Inferior parietal cortex (tissue), 1 donor: ENCODE measurements around the gene CDH23.
"Not testable (repeated sequence)": the region's sequence is repeated elsewhere in the genome, so short reads cannot be mapped to it uniquely, and the experiment has no call there.

Experiments
- DNase-seq: peaks from one replicate; pipeline ENCODE4 v3.0.0-alpha.2; 2016; ENCODE audit errors: extremely low spot score

The CDH23 gene

DNA sequence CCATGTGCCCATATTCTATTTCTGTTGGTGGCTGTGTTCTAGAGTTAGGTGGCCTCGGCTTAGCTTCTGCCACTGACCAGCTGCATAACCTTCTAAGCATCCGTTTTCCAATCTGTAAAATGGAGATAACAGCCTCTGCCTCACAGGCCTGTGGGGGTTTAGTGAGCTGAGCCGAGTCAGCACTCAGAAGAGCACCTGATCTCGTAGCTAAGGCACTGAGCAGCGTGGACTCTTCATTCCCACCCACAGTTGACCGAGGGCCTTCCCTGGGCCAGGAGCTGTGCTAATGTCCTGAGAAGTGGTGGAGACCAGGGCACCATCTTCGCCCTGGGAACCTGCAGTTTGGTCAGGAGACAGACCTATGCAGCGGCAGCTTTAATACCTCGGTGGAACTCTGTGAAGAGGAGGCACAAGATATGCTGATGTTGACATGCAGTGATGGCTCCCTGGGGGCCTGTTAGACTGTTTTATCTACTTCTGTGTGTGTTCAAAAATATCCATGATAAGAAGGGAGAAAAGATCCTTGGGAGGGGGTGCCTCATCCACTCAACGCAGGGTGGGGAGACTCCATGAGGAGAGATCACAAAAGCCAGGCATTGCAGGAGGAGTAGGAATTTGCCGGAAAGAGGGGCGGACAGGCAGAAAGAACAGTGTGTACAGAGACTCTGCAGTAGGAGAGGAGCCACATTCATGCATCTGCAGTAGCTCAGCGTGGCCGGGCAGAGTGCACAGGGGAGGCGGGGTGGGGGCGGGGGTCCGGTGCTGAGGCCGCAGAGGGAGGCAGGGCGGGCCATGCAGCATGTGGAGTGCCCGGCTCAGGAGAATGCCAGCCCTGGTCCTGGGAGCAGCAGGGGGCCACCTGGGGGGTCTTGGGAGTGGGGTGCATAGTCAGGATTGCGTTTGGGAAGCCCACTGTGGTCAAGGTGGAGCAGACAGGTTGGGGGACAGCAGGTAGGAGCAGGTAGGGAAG, 186.1 kb downstream of the CDH23 start:
- no peak for DNase-seq

- DNase-seq, result no peak
Observed at GRCh38 chr10:71584461-71584860, 187.7 kb downstream of the CDH23 start.

DNA sequence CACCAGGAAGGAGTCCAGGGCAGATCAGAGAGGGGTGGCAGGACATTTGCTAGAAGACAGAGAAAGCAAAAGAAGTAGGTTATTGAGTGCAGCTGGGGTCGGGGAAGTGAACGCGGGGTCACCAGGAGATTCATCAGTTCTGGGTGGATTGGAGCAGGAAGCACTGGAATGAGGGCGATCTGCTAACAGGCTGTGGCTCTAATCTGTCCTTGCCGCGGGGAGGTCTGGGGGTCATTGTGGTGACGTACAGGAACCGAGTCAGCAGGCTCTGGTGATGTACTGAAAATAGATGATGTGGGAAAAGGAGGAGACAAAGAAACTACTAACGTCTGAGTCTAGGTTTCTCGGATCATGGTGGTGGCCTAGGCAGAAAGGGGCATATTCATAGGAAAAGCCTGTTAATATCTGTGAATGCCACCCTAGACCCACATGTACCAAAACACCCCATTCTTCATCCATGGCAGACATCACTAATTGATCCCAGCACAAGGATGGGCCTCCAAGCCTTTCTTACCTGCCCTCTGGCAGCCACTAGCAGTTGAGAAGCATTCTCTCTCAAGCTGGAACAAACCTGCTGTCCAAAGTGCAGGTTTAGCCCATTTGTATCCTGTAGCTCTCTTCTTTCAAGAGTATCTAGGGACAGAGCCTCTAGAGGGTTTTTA, 188.3 kb downstream of the CDH23 start:
- DNase-seq, result no peak

DNA sequence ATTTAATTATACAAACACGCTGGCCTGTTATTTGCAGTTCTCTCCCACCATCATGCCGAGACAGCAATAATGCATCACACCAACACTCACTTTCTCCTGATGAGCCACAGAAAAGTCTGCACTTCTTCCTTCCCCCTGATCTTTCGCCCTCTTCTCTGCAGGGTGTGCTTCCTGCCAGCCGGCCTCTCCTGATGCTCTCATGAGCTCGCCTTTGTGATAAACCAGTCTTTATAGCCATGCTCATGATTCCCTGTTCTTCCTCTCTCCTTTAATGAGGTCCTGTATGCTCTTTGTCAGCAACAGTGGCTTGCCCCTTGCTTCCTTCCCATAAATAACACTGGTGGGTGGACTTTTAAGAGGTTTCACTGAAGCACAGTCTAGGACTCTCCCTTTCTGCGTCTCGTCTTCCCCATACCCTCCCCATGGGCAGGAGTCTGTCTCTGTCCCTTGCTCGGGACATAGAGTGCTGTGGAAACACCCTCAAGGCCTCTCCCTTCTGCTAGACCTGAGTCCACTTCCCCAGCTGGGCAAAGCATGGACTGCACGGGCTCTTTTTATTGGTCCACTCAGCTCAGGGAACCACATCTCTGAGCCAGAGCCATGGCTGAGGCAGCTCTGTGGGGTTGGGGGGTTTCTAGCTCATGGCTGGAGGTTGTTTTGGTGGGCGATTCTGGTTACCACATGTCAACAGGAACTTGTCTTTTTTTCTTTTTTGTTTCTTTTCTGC, 189.0 kb downstream of the CDH23 start:
- no peak for DNase-seq

- DNase-seq, result no peak
Observed at GRCh38 chr10:71587941-71588573, 191.3 kb downstream of the CDH23 start.

GRCh38 chr10:71588685-71589084, 192.0 kb downstream of the CDH23 start:
- no peak for DNase-seq

GRCh38 chr10:71589617-71590551, 193.2 kb downstream of the CDH23 start:
- DNase-seq, result no peak

GRCh38 chr10:71590781-71591350, 194.1 kb downstream of the CDH23 start:
- DNase-seq, result no peak

DNA sequence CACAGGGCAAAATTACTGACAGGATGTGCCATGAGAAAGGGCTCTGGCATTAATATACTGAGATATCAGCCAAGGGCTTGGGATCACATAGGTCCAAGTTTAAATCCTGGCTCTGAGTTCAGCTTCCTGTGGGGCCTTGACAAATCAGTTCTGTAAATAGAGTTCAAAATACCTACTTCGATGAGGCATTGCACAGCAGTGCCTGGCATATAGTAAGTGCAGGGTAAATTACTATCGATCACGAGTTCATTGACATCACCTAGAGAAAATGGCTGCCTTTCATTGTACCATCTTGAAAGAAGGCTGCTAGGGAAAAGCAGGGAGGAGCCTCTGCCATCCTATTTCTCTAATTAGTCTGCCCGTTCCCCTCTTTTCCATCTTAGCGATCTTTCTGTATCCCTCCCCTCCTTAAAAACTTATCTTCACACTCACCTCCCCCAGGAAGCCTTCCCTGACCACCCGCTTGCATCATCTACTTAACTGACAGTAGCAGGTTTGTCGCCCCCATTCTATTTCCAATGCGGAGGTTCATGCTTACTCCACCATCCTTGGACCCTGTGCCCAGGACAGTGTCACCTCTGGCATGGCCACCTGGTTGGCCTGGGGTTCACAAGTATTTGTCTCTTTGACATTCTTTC, 198.3 kb downstream of the CDH23 start:
- no peak for DNase-seq

- no peak for DNase-seq
Observed at GRCh38 chr10:71595649-71596048, 198.9 kb downstream of the CDH23 start.

DNA sequence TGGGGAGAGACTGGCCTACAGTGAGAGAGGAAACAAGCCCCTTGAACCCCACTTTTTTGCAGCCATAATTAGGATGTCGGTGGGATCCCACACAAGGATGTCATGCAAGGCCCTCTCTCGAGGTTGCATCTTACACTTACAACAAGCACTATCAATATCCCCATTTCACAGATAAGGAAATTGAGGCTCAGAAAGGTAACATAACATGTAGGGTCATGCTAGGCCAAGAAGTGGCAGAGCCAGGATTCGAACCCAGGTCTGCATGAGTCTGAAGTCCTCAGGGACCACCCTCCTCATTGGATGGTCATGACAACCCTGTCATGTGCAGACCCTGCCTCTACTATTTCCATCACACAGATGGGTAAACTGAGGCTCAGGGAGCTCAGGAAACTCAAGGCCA, 199.4 kb downstream of the CDH23 start:
- DNase-seq, result no peak

DNA sequence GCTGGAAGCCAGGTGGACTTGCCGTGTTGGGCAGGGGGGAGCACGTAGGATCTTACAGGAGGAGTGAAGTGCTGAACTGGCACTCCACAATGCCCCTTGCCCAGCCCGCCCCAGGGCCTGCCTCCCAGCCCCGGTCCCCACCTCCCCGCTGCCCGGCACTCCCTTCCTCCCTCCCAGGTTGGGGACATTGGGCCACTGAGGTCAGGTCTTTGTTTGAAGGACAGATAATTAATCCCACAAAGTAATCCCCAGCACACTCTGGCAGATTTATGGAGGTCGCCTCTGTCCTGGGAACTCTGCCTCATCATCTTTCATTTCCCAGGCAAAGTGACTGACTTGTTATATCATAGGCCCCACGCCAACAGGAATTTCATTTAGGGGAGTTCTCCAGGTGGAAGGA, 200.0 kb downstream of the CDH23 start:
- no peak for DNase-seq

DNA sequence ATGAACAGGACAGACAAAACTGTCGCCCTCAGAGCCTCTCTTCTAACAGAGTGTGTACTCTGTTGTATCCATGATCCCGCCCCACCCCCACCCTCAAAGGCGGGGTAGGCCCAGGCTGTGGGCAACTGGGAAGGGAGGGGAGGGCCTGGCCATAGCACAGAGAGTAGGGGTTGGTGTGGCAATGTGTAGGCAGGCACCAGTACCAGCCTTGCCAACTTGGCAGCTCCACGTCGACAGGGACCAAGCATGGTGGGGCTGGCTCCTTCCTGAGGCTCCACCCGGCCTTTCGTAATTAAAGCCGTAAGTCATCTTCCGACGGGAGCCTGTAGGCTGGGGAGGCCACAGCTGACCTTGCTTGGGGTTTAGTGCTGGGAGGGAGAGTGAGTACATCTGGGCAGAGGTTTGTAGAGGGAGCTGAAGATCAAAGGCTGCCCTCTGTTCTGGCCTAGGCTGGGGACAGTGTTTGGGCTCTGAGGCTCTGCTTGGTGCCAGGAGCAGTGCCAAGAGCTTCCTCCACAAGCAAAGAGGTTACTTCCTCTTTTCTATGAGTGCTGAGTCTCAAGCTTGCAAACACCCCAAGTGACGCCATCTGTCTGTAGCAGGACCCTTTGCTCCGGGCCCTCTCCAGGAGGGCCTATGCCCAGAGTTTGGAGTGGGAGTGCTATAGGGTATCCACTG, 201.2 kb downstream of the CDH23 start:
- DNase-seq, result no peak

- DNase-seq, result peak; percentile 74
Observed at GRCh38 chr10:71598621-71599055, 201.9 kb downstream of the CDH23 start.

- no peak for DNase-seq
Observed at GRCh38 chr10:71599518-71599917, 202.8 kb downstream of the CDH23 start.

DNA sequence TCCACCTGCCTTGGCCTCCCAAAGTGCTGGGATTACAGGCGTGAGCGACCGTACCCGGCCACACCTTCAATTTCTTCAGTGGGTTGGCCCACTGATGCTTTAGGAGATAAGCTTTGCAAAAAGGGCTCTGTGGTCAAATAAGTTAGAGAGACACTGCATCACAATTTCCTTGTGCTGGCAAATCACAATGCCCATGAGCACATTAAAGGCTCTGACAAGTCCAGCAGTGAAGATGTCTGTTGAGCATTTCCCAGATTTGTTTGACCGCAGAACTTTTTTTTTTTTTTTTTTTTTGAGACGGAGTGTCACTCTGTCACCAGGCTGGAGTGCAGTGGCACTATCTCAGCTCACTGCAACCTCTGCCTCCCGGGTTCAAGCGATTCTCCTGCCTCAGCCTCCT, 203.5 kb downstream of the CDH23 start:
- DNase-seq, result not testable (repeated sequence)

DNA sequence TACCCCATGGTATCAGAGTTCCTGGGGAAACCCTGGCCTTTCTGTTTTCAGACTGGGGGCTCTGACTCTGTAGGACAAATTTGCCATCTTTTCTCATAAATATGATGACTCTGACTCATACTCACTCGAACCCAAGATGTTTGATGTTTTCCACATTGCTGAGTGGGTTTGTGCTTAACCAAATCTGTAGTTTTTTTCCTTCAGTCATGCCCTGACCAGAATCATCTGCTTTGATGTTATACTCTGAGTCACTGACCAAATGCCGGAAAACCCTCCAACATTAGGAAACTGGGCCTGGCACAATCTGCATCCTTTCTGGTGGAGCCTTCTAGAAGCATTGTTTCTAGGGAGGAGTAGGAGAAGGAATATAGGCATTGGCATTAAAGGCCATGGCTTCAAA, 204.1 kb downstream of the CDH23 start:
- no peak for DNase-seq

DNA sequence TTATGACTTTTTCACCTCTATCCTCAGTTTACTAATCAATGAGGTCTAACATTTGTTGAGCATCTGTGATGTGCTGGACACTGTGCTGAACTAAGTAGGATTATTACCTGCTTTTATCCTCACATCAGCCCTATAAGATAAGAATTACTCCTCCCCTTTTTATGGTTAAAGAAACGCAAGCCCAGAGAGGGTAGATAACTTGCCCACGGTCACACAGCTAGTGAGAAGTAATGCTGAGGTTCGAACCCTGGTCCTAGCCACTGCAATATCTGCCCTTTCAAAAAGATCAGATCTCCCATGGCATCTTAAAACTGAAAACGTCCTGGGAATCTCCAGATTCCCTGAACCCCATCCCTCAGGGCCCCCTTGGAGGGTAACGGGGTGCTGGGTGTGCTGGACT, 204.6 kb downstream of the CDH23 start:
- no peak for DNase-seq

- DNase-seq, result no peak
Observed at GRCh38 chr10:71603150-71603549, 206.4 kb downstream of the CDH23 start.
